HepG2 (cell line): ENCODE measurements around the gene SHISA4. TPM values are rescaled to one million over a fixed set of nuclear protein-coding genes. Genes with fewer than 3 reads are reported as not detected.

Experiments
- ATAC-seq: fragments of 200-7000 bp; cut with Tn5 transposase; 3 replicates; pipeline ENCODE4 v1.9.1; 2020; ENCODE audit warnings: mild to moderate bottlenecking, moderate library complexity
- BruUV-seq: library from RNA; stranded (reverse); fragments of 400-500 nt; replicated peaks from 2 replicates; lab custom pipeline; 2021; lab: Mats Ljungman, UMichigan
- CTCF ChIA-PET: fragments of 300-600 bp; formaldehyde crosslinking; extraction: SDS; loops from one replicate; lab custom pipeline; 2021; ENCODE audit warnings: low total read pairs, inconsistent platforms, low intra/inter-chr PET ratio; lab: Yijun Ruan, JAX
- POLR2A ChIA-PET: fragments of 350-600 bp; sonication (Branson Sonifier 250); formaldehyde crosslinking; loops from one replicate; lab custom pipeline; 2020; ENCODE audit warnings: antibody characterized with exemption, inconsistent platforms; lab: Yijun Ruan, JAX
- DNase-seq: peaks from one replicate; pipeline ENCODE4 v3.0.0-alpha.2; 2015; ENCODE audit warnings: low spot score
- FAIRE-seq: peaks from 3 replicates; lab custom pipeline; 2011; peaks lifted over from hg19 to GRCh38; lab: Jason Lieb, UNC
- H2AFZ ChIP-seq: one replicate; pipeline ENCODE4 v1.6.1; 2011; ENCODE audit warnings: low read length, inconsistent platforms
- H3K27ac ChIP-seq: fragments of 300-600 bp; 3 replicates; pipeline ENCODE4 v1.8.0; 2011; ENCODE audit warnings: mixed run types, mild to moderate bottlenecking, mixed read lengths, low read length, inconsistent platforms; ENCODE audit not compliant: insufficient read depth; ENCODE audit errors: extremely low read length
- H3K27me3 ChIP-seq, 2 experiments: fragments of 200-600 bp in 1 of 2; 2 replicates in 1 of 2; 3 replicates in 1 of 2; pipeline versions ENCODE4 v1.6.0 to v1.8.0; 2011; ENCODE audit warnings: low read length in 2 of 2, mild to moderate bottlenecking in 2 of 2, moderate library complexity in 2 of 2, inconsistent platforms in 1 of 2; ENCODE audit not compliant: insufficient read depth in 2 of 2, control insufficient read depth in 1 of 2
- H3K36me3 ChIP-seq, 2 experiments: fragments of 200-600 bp in 1 of 2; replicated peaks in 1 of 2; 2 replicates in 1 of 2; 3 replicates in 1 of 2; pipeline versions ENCODE4 v1.5.1 to v1.8.0; 2011; ENCODE audit warnings: low read length in 2 of 2, inconsistent platforms in 1 of 2; ENCODE audit not compliant: insufficient read depth in 2 of 2, control insufficient read depth in 1 of 2
- H3K4me1 ChIP-seq: 2 replicates; pipeline ENCODE4 v1.5.1; 2012; ENCODE audit warnings: low read length, inconsistent platforms; ENCODE audit not compliant: insufficient read depth
- H3K4me2 ChIP-seq: 2 replicates; pipeline ENCODE4 v1.6.0; 2011; ENCODE audit warnings: low read depth, low read length, inconsistent platforms
- H3K4me3 ChIP-seq, 3 experiments: fragments of 200-600 bp in 1 of 3; sonication (generic), shearing (Covaris generic) in 1 of 3; replicated peaks in 1 of 3; 2 replicates each; pipeline ENCODE4 v1.5.1; 2011 to 2016; ENCODE audit warnings: low read length in 3 of 3, inconsistent platforms in 2 of 3, low read depth in 2 of 3, mild to moderate bottlenecking in 2 of 3, control low read depth in 1 of 3, mixed read lengths in 1 of 3; ENCODE audit not compliant: insufficient read depth in 1 of 3
- H3K79me2 ChIP-seq: one replicate; pipeline ENCODE4 v1.6.1; 2011; ENCODE audit warnings: low read length, inconsistent platforms; ENCODE audit not compliant: insufficient read depth
- H3K9ac ChIP-seq: 2 replicates; pipeline ENCODE4 v1.6.0; 2011; ENCODE audit warnings: mild to moderate bottlenecking, low read depth, low read length, inconsistent platforms; ENCODE audit not compliant: insufficient read depth
- H3K9me3 ChIP-seq: 2 replicates; pipeline ENCODE4 v1.5.1; 2012; ENCODE audit warnings: mild to moderate bottlenecking, low read length
- H4K20me1 ChIP-seq: 2 replicates; pipeline ENCODE4 v1.6.0; 2011; ENCODE audit warnings: inconsistent platforms, mild to moderate bottlenecking, low read length, moderate library complexity; ENCODE audit not compliant: insufficient read depth
- CEBPB ChIP-seq: IDR thresholded peaks from 2 replicates; pipeline ENCODE4 v1.6.1; 2011; ENCODE audit warnings: low read depth, low read length, improper control_type of control experiment, borderline replicate concordance
- MAF1 ChIP-seq: sonication (generic); formaldehyde crosslinking; IDR thresholded peaks from 2 replicates; pipeline ENCODE4 v1.5.0; 2020; ENCODE audit warnings: missing genetic modification reagents, borderline replicate concordance
- NFIB ChIP-seq: sonication (generic); formaldehyde crosslinking; IDR thresholded peaks from 2 replicates; pipeline ENCODE4 v1.9.0; 2021; ENCODE audit warnings: missing genetic modification reagents, mild to moderate bottlenecking, borderline replicate concordance
- PCBP1 ChIP-seq: fragments of 200-400 bp; formaldehyde crosslinking; IDR thresholded peaks from 2 replicates; pipeline ENCODE4 v1.6.1; 2017; ENCODE audit warnings: mild to moderate bottlenecking, low read depth, low read length, borderline replicate concordance
- RNF219 ChIP-seq: sonication (generic); formaldehyde crosslinking; IDR thresholded peaks from 2 replicates; pipeline ENCODE4 v1.5.0; 2020; ENCODE audit warnings: mild to moderate bottlenecking, missing genetic modification reagents
- ZBTB4 ChIP-seq: sonication (generic); formaldehyde crosslinking; IDR thresholded peaks from 2 replicates; pipeline ENCODE4 v1.4.0; 2020; ENCODE audit warnings: missing genetic modification reagents, mild to moderate bottlenecking, borderline replicate concordance
- ZHX2 ChIP-seq, 2 experiments: sonication (generic) in 1 of 2; formaldehyde crosslinking in 1 of 2; IDR thresholded peaks; 2 replicates each; pipeline versions ENCODE4 v1.6.1 to v1.9.0; 2014 to 2022; ENCODE audit warnings: antibody characterized with exemption in 1 of 2, borderline replicate concordance in 1 of 2, inconsistent platforms in 1 of 2, low read depth in 1 of 2, missing genetic modification reagents in 1 of 2
- WGBS: methylation state at CpG from one replicate; pipeline ENCODE4 v1.1.6; 2017; ENCODE audit warnings: low lambda C conversion rate; 5-methylcytosine and 5-hydroxymethylcytosine counted together
- in situ Hi-C: cut with HindIII; loops from 2 replicates; pipeline ENCODE4 v1.10.0; 2017; ENCODE audit warnings: low pct_unique_long_range_greater_than_20kb; ENCODE audit not compliant: extremely low pct_ligation_motif_present
- intact Hi-C: fragments of 100-400 bp; cut with micrococcal nuclease; formaldehyde crosslinking; loops from one replicate; pipeline ENCODE4 v1.10.0; 2022; ENCODE audit not compliant: unreplicated experiment
- polyA plus RNA-seq, 8 experiments: library from polyadenylated mRNA; depleted of rRNA in 3 of 8; stranded (reverse) in 7 of 8; unstranded in 1 of 8; fragments of >200 nt; fragmentation: Illumina TruSeq in 4 of 8; extraction: Trizol in 4 of 8; gene quantifications; 2 replicates each; pipeline versions ENCODE4 v1.2.1 to v1.2.3, GENCODE V29; 2011 to 2016; ENCODE audit warnings: low read depth in 4 of 8, missing spikeins in 1 of 8, mixed read lengths in 1 of 8; ENCODE audit not compliant: insufficient read depth in 1 of 8
- total RNA-seq, 5 experiments: library from RNA; depleted of rRNA; stranded (reverse); fragments of >200 nt; fragmentation: Illumina TruSeq; extraction: Trizol; gene quantifications; 2 replicates each; pipeline ENCODE4 v1.2.3, GENCODE V29; 2016; ENCODE audit warnings: low read depth in 1 of 5

SHISA4 gene
- total and polyA plus RNA-seq, 2 of the 13 experiments (the other 11 are each of a cell fraction or from before 2014, with no cell fraction given): 0.51 to 1.0 TPM

GRCh38 chr1:201849372-201850052 lies 39.2 kb upstream of the SHISA4 start:
- H3K4me1 ChIP-seq: peaks cover 22% of the 10 kb centered on the region
- no peaks in the 10 kb centered on the region for H3K27me3 ChIP-seq
- H3K36me3 ChIP-seq: peaks cover 16 to 60% of the 10 kb centered on the region in 2 experiments
- H3K79me2 ChIP-seq: peaks cover 15% of the 10 kb centered on the region
- in situ Hi-C loops (no loop called here), intact Hi-C loops (no loop called here)
- FAIRE-seq (no peak), DNase-seq (no peak), ATAC-seq (no peak)
- H3K9me3 ChIP-seq: no peaks in the 10 kb centered on the region
- H3K9ac ChIP-seq: no peak overlapping the region
- H3K27ac ChIP-seq: no peak overlapping the region
- 95% methylated on average over 2 of the region's 2 CpGs for whole genome bisulfite sequencing
- H2AFZ ChIP-seq: no peak overlapping the region
- POLR2A ChIA-PET: no interaction called here
- H4K20me1 ChIP-seq: no peaks in the 10 kb centered on the region; the same call in 1 of the 2 replicates
- H3K4me3 ChIP-seq: no peak overlapping the region
- H3K4me2 ChIP-seq: no peak overlapping the region
- no TSS peak for BruUV-seq
- CTCF ChIA-PET: no interaction called here
- TF ChIP-seq NFIB (CRISPR knock-in tag): no peak
- TF ChIP-seq RNF219 (CRISPR knock-in tag): no peak
- no peak for TF ChIP-seq PCBP1
- TF ChIP-seq CEBPB: no peak
- no peak for TF ChIP-seq MAF1
- no peak for TF ChIP-seq ZHX2 (IDR thresholded peaks at IDR 0.05; ENCODE audit: low read depth)
- no peak for TF ChIP-seq ZHX2 (CRISPR knock-in tag; IDR thresholded peaks at IDR 0.05; ENCODE audit: borderline replicate concordance)
- no peak for TF ChIP-seq ZBTB4 (CRISPR knock-in tag)
